ENCODE data around the gene UNC13C. TPM values are rescaled to one million over a fixed set of nuclear protein-coding genes. Genes with fewer than 3 reads are reported as not detected.

UNC13C gene
- total and polyA plus RNA-seq, 10 of the 15 experiments (the other 5 are each of a cell fraction or from before 2014, with no cell fraction given) = 9.9 to 81.3 (median 25.0) TPM

DNA sequence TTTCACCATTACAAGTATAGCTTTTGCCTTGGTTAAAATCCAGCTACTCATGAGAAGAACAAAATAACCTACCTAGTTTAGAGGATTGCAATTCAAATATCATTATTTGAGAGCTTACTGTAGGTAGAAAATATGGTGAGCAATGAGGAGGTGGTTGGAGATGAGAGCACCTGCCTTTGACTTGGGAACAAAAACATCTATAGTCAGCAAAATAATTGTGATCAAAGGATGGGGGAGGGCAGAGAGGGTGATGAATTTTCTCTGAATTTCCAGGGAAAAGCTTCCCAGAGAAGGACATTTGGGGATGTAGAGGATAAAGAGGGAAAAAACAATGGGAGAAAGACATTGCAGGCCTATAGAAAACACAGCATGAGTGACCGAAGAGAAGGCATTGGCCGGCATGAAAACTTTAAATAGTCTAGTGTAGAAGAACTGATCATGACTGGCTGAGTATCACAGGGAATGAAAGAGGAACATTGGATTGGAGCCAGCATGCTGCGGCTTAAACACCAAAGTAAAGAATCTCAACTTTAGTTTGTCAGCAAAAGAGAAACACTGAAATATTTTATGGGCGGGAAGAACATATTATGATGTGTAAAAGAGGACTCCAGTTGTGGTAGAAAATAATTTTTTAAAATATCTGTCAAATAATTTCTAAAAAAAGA, 581.3 kb downstream of the UNC13C start:
- H3K4me1 ChIP-seq (ENCODE audit: control insufficient read depth, insufficient read depth, low read length) = no peaks in the 10 kb centered on the region
- no peak overlapping the region for H3K27ac ChIP-seq (ENCODE audit: control insufficient read depth, insufficient read depth)
- ATAC-seq (peak; percentile 41), DNase-seq (ENCODE audit: low read depth, low spot score) (no peak), FAIRE-seq (no peak)
- BruUV-seq (replicated peaks) = no TSS peak
- no peak overlapping the region for H3K9ac ChIP-seq (ENCODE audit: control insufficient read depth, insufficient read depth, low read length)
- no peaks in the 10 kb centered on the region for H3K9me3 ChIP-seq (replicated peaks; ENCODE audit: control insufficient read depth, insufficient read depth, low read length)
- H3K4me2 ChIP-seq (ENCODE audit: control insufficient read depth, insufficient read depth) = no peak overlapping the region
- no peaks in the 10 kb centered on the region for H3K79me2 ChIP-seq (ENCODE audit: control insufficient read depth, insufficient read depth, low read length)
- 24% methylated on average over 4 of the region's 4 CpGs for WGBS (ENCODE audit: insufficient coverage, insufficient replicate concordance, low lambda C conversion rate, missing lambda C conversion rate)
- intact Hi-C loops (cut with micrococcal nuclease; ENCODE audit: unreplicated experiment) = no loop called here
- TF ChIP-seq ESRRA (IDR thresholded peaks at IDR 0.05; ENCODE audit: low read length) (no peak), BMI1 (IDR thresholded peaks at IDR 0.05; ENCODE audit: borderline replicate concordance) (no peak), SMAD1 (IDR thresholded peaks at IDR 0.05; ENCODE audit: low read depth, partially characterized antibody) (peak; percentile 49), KAT2A (conservative IDR thresholded peaks at IDR 0.05; ENCODE audit: control insufficient read depth, low read depth, low read length) (no peak)
- ChIA-PET POLR2A (interaction anchor here (0.5 to 1.6 kb wide), 4 partner anchors 9 to 220 kb away, joined by 3 to 6 read pairs (median 4); no protein-coding TSS in a partner anchor), SMC1A (ENCODE audit: uncharacterized antibody, unreplicated experiment) (interaction anchor here (0.8 to 2.5 kb wide), 13 partner anchors 11 to 77 kb away, joined by 3 to 8 read pairs (median 4); no protein-coding TSS in a partner anchor), RAD21 (ENCODE audit: unreplicated experiment) (interaction anchor here (0.7 to 2.6 kb wide), 6 partner anchors 16 to 44 kb away, joined by 3 to 10 read pairs (median 4); no protein-coding TSS in a partner anchor), CTCF (interaction anchor here (0.8 to 1.3 kb wide), 5 partner anchors 16 to 248 kb away, joined by 3 to 4 read pairs (median 3); no protein-coding TSS in a partner anchor)
- no peak overlapping the region for H3K4me3 ChIP-seq
- no peaks in the 10 kb centered on the region for H4K20me1 ChIP-seq (ENCODE audit: control insufficient read depth, insufficient read depth)
- no peaks in the 10 kb centered on the region for H3K36me3 ChIP-seq (ENCODE audit: control insufficient read depth in 2 of 2, insufficient read depth in 2 of 2, low read length in 1 of 2)
- in situ Hi-C loops (cut with MboI) = no loop called here
- no peak overlapping the region for H2AFZ ChIP-seq (ENCODE audit: control insufficient read depth, low read depth, low read length)
- H3K27me3 ChIP-seq (replicated peaks in 1 of 2; ENCODE audit: control insufficient read depth in 2 of 2, insufficient read depth in 2 of 2, low read length in 1 of 2) = no peaks in the 10 kb centered on the region

DNA sequence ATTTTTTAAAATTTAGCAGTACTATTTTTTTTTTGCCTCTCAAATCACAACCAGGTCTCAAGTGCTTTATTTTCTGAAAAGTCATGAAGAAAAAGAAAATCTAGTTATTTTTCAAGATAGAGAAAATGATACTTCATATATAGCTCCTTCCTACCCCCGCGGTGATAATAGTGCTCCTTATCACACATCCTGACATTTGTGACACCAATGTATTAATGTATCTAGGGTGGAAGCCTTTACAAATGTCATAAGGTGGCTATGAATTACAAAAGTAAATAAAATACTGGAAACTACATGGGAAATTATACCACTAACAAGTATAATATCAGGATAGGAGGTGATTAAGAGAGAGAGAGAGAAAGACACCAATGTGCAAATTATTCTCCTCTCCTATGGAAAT, 582.2 kb downstream of the UNC13C start:
- WGBS (ENCODE audit: insufficient coverage, insufficient replicate concordance, low lambda C conversion rate, missing lambda C conversion rate) = 97% methylated on average over 2 of the region's 2 CpGs
- H3K36me3 ChIP-seq (ENCODE audit: control insufficient read depth in 2 of 2, insufficient read depth in 2 of 2, low read length in 1 of 2) = no peaks in the 10 kb centered on the region
- no peak overlapping the region for H3K9ac ChIP-seq (ENCODE audit: control insufficient read depth, insufficient read depth, low read length)
- DNase-seq (ENCODE audit: low read depth, low spot score) = no peak
- POLR2A ChIA-PET = interaction anchor here (0.5 to 0.8 kb wide), 2 partner anchors 9 to 221 kb away, joined by 4 to 5 read pairs; no protein-coding TSS in a partner anchor
- BruUV-seq (replicated peaks) = no TSS peak
- TF ChIP-seq SMAD5 (IDR thresholded peaks at IDR 0.05; ENCODE audit: low read depth) (no peak), KLF5 (IDR thresholded peaks at IDR 0.05; ENCODE audit: partially characterized antibody) (no peak), ZBED1 (IDR thresholded peaks at IDR 0.05; ENCODE audit: borderline replicate concordance) (no peak)
- RAD21 ChIA-PET (ENCODE audit: unreplicated experiment) = interaction anchor here (0.8 to 2.6 kb wide), 3 partner anchors 15 to 45 kb away, joined by 3 to 9 read pairs (median 4); no protein-coding TSS in a partner anchor
- H3K27me3 ChIP-seq (replicated peaks in 1 of 2; ENCODE audit: control insufficient read depth in 2 of 2, insufficient read depth in 2 of 2, low read length in 1 of 2) = no peaks in the 10 kb centered on the region
- no peaks in the 10 kb centered on the region for H4K20me1 ChIP-seq (ENCODE audit: control insufficient read depth, insufficient read depth)
- in situ Hi-C loops (cut with MboI) = no loop called here
- no peak overlapping the region for H3K4me2 ChIP-seq (ENCODE audit: control insufficient read depth, insufficient read depth)
- no peak for FAIRE-seq
- no peaks in the 10 kb centered on the region for H3K4me1 ChIP-seq (ENCODE audit: control insufficient read depth, insufficient read depth, low read length)
- H3K27ac ChIP-seq (ENCODE audit: control insufficient read depth, insufficient read depth) = no peak overlapping the region
- no peaks in the 10 kb centered on the region for H3K9me3 ChIP-seq (replicated peaks; ENCODE audit: control insufficient read depth, insufficient read depth, low read length)
- no peak for ATAC-seq
- CTCF ChIA-PET = interaction anchor here (0.9 to 2.0 kb wide), 3 partner anchors 23 to 45 kb away, joined by 3 to 7 read pairs (median 6); no protein-coding TSS in a partner anchor
- H2AFZ ChIP-seq (ENCODE audit: control insufficient read depth, low read depth, low read length) = no peak overlapping the region
- no peak overlapping the region for H3K4me3 ChIP-seq
- SMC1A ChIA-PET (ENCODE audit: uncharacterized antibody, unreplicated experiment) = interaction anchor here (0.8 to 2.0 kb wide), 8 partner anchors 16 to 534 kb away, joined by 3 to 7 read pairs (median 4); no protein-coding TSS in a partner anchor
- H3K79me2 ChIP-seq (ENCODE audit: control insufficient read depth, insufficient read depth, low read length) = no peaks in the 10 kb centered on the region
- intact Hi-C loops (cut with micrococcal nuclease; ENCODE audit: unreplicated experiment) = no loop called here

All from GM12878 (cell line).